Measurements from ENCODE around the gene MSRB2.

Gene MSRB2

DNA sequence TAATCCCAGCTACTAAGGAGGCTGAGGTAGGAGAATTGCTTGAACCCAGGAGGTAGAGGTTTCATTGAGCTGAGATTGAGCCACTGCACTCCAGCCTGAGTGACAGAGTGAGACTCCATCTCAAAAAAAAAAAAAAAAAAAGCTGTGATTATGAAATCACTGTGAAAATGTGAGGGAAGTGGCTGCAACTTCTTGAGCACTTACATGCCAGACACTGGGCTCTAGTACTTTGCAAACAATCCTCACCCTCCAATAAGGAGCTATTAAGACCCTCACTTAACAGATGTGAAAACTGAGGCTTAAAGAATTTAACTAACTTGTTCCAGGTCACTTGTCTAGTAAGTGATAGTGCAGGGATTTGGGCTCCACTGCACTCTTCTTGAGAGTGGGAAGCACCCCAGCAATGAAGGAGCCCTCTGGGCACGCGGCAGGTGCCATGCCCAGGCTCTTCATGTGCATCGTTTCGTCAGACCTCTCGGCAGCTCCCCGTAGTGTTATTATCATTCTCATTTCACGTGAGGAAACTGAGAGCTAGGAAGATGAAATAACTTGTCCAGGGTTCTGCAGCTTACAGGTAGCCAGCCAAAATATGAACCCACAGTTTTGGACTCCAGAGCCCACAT is 19.0 kb downstream of the MSRB2 start:
- no peak for DNase-seq

DNA sequence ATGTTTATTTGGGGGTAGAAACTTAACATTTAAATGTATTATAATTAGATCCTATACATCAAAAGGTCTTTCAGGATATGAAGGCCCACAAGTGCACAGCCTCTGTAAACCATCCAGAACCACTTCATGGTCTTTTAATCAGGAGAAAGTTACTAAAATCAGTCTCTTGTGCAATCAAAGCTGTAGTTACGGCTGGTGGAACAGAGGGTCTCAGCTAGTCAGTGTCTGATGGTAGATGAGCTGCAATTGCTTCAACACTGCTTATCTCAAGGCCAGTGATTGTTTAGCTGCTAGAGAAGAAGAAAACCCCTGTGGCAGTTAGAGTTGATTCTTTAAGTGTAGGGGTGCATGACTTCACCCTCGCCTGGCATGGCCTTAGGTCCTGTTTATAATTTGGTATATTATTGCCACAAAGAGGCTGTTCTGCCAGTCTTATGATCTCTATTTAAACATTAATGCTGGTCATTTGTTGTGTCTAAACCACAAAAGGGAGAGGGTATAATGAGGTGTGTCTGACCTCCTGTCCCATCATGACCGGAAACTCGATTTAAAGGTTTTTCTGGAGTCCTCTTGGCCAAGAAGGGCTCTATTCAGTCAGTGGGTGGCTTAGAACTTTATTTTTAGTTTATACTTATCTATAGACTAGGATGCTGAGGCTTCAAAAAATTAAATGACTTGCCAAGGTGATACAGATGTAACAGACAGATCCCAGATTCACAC is 21.3 kb downstream of the MSRB2 start:
- DNase-seq: no peak

DNA sequence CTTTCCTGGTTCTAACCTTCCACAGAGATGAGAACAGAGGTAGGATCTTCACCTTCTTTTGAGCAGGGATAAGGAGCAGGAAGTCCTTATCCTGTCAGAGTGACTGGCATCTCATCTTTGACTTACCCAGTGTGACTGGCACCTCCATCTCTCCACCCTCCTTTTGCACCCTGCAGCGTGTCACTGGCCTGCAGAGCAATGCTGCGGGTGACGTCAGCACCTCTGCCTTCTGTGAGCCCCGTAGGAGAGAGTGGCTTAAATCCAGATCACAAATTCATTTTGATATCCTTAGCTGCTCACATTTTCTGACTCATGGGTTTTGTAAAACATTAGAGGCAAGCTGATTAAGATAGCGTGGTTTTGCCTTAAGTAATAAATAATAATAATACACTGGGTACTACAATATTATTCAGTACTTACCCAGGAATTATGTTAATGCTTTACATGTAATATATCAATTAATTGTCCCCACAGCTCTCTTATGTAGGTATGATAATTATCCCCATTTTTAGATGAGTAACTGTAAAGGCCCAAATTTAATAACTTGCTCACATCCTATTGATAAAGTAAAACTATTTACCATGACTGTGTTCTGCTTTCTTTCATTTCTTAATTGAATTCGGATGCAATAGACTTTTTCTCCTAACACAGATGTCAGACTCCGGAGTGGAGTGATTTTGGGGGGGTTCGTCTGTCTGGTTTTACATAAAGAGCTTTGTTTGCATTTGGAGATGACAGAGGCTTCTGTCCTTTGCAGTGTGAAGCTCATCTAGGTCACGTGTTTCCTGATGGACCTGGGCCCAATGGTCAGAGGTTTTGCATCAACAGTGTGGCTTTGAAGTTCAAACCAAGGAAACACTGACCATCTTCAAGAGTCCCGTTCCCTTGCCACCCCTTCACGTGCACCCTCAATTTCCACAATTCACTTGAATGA is 24.9 kb downstream of the MSRB2 start:
- no peak for DNase-seq

DNA sequence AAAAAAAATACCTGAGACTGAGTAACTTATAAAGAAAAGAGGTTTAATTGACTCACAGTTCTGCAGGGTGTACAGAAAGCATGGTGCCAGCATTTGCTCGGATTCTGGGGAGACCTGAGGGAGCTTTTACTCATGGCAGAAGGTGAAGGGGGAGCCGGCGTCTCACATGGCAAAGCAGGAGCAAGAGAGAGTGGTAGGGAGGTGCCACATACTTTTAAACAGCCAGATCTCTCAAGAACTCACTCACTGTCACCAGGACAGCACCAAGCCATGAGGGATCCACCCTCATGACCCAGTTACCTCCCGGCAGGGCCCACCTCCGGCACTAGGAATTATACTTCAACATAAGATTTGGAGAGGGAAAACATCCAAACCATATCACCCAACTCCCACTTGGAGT is 25.8 kb downstream of the MSRB2 start:
- no peak for DNase-seq

DNA sequence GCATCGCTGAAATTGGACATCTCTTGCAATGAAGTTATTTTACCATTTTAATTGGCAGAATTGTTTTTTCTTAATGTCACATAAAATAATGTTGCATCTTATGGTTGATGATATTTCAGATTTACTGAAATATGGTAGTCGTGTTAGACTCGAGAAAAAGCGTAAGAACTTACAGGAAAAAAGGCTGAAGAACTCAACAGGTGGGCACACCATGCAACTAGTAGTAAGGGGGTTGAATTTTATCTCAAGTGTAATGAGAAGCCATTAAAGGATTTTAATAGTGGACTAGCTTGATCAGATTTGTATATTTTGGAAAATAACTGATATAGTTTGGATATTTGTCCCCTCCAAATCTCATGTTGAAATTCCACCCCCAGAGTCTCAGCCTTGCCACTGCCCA is 41.1 kb downstream of the MSRB2 start:
- DNase-seq: no peak

DNA sequence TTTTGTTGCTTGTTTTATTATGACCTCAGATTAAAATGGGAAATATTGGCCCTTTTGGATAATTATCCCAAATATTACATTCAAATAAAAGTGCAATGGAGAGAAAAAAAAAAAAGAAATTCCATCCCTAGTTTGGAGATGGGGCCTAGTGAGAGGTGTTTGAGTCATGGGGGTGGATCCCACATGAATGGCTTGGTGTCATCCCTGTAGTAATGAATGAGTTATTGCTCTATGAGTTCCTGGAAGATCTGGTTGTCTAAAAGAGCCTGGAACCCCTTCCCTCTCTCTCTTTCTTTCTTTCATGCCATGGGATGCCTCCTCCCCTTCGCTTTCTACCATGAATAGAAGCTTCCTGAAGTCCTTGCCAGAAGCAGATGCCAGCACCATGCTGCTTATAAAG is 44.3 kb downstream of the MSRB2 start:
- DNase-seq: no peak

DNA sequence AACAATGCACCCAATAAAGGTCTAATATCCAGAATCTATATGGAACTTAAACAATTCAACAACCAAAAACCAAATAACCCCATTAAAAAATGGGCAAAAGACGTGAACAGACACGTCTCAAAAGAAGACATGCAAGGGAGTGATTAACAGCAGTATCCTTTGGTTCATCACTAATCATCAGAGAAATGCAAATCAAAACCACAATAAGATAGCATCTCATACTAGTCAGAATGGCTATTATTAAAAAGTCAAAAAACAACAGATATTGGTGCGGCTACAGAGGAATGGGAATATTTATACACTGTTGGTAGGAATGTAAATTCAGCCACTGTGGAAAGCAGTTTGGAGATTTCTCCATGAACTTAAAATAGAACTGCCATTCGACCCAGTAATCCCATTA is 46.6 kb downstream of the MSRB2 start:
- DNase-seq: no peak

DNA sequence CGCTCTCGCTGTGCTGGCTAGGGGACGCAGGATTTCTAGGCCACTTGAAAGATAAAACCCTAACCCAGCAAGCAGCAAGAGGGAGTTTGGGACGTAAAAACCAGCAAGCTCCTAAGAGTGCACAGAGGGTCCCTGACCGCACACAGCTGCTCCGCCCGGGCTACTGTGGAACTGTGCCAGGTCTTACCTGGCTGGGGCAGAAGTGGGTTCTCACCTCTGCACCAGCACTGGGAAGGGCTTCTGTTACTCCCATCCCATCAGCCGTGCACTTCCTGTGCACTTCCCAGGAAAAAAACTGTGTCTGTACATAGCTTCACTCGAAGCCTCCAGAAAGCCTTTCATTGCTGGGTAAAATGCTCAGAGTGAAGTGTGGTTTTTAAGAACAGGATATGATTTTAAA is 50.9 kb downstream of the MSRB2 start:
- DNase-seq: no peak

DNA sequence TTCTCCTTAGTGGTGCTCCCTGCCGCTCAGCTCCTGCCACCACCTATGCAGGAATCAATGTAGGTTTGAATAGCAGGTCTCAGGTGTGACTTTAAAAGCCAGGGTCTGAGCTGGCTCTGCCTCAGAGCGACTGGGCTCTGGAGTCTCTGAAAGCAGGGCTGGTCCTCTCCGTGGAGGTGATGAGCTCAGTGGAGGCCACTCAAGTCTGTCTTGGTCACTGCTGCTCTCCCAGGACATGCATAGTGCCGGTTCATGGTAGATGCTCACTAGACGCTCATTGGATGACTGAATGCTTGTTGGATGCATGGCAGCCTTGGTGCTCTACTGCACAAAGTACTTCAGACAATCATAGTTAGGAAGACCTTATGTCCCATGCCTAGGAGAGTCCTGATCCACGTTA is 51.7 kb downstream of the MSRB2 start:
- no peak for DNase-seq

DNA sequence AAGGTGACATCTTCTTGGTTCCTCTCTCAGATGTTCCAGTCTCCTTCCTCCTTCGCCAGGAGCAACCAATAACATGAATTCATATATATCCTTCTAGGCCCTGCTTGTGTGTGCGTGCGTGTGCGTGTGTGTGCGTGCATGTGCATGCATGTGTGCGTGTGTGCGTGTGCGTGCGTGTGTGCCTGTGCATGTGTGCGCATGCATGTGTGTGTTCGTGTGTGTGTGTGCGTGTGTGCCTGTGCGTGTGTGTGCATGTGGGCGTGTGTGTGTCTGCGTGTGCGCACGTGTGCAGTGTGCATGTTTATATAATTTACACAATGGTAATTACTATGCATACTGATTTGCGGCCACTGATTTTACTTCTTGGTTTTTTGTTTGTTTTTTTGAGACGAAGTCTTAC is 52.8 kb downstream of the MSRB2 start:
- DNase-seq: no peak

DNA sequence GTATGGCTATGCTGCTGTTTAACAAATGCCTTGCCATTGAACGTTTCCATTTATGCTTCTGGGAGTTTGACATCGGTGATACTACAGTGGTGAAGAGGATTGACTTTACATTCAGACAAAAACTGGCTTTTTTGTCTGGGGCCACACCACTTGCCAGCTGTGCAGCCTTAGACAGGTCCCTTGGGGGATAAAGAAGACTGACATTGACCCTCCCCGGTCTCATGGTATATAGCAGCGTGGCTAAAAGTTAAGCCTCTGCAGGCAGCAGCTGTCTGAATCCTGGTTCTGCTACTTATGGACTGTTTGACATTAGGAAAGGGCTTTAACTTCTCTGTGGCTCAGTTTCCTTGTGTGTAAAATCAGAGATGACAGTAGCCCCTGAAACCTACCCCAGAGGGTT is 54.7 kb downstream of the MSRB2 start:
- DNase-seq: no peak

DNA sequence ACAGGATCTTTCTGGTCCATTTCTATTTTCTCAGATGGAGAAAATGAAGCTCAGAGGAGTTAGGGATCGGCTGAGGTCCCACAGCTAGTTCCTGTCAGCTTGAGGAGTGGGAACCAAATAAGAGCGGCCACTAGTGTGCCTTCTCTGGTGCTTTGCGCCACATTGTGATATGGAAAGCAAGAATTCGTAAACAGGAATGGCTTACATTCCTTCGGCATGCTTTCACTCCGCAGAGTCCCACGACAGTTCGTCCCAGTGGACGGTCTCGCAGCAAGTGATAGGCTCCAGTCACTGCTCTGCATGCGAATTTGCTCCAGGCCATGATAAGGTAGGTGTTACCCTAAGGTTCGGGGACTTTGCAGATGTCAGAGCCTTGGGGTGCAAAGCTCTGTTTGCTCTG is 55.2 kb downstream of the MSRB2 start:
- no peak for DNase-seq

DNA sequence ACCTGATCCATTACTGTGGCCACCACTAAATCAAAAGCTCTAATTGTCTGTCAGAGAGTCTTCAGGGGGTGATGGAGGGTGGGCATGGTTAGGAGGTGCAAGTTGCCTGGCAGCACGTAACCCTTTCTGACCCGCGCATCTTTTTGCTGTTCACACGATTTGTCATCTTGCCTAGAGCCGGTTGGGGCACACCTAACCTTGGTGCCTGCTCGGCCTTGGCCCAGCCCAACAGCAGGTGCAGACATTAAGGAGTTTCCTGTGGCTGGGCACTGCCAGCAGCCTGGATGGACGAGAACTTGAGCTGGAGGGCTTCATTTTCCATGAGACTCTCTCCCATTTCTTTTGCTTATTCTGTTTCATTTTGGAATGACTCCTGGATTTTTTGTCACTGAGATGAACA is 55.7 kb downstream of the MSRB2 start:
- no peak for DNase-seq

DNA sequence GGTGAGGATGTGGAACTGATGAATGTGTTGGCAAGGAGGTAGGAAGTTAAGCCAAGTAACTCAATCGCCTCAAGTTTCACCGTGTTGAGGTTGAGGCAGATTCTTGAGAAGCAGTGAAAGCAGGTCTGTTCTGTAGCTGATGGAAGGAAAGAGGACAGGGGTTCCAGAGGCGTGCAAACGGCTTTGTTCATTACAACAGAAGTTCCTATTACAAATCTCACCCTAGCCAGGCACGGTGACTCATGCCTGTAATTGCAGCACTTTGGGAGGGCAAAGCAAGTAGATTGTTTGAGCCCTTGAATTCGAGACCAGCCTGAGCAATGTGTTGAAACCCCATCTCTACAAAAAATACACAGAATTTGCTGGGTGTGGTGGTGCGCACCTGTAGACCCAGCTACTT is 59.8 kb downstream of the MSRB2 start:
- no peak for DNase-seq

DNA sequence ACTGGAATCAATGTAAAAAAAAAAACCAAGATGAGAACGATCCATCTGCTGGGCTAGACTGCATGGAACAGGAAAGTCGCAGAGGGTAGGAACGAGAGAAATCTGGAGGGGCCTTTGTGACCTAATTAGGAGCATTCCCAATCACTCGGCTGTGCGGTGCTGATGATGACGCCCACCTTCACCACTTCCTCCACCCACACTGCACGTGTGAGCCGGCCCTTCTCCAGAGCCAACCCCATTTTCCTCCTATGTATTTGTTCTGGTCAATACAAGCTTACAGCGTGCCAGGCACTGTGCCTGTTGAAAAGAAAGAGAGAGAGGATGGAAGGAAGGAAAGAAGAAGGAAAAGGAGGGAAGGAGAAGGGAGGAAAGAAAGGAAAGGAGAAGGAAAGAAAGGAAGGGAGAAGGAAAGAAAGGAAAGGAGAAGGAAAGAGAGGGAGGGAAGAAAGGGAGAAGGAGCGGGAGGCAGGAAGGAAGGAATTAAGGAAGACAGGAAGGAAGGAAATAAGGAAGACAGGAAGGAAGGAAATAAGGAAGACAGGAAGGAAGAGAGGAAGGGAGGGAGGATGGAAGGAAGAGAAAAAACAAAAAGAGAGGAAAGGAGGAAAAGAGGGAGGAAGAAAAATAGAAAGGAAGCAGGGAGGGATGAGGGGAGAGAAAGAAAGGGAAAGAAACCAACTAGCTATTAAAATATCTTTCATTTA is 61.2 kb downstream of the MSRB2 start:
- DNase-seq: no peak

DNA sequence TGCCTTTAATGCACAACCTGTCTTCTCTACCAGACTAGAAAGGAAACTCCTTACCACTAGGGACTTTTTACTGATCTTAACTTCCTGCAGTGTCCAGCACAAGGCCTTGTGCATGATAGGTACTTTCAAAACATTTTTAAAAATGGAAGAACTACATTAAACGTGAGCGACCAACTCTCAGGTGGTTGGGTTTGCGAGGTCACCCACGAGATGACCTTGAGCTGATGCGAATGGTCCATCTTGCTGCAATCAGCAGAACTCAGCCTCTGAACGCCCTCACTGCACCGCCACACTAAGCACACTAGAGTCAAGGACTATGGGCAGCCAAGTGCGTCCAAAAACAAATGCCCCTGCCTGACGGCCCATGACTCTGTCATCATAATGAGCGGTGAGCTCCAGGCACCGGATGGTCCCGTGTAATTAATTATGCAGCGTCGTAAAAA is 61.9 kb downstream of the MSRB2 start:
- no peak for DNase-seq

DNA sequence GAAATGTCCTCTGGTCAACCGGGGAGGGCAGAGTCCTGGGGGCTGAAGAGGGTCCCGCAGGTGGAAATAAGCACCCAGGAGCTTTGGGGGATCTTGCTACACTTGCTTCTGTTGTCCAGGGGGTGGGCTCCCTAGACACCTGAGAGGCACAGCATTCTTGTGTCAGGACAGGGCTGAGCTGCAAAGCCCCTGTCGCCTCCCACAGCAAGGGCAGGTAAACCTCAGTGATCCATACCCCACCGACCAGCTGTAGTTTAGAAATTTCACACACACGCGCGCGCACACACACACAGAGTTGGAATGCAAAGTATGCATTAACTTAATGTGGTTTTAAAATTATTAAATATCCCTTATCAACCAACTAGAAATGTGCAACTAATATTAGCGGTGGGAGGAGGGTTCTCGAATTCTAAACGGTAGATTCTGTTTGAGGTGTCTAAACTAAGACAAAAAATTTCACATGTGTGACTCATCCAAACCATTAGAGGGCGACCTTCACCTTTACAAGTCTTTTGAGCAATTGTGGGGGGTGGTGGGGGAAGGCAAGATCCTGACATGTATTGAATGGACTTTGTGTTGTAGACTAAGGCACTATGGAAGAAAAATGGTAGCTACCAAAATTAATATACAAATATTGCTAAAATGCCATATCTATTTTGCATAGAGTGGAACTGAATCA is 62.5 kb downstream of the MSRB2 start:
- no peak for DNase-seq

DNA sequence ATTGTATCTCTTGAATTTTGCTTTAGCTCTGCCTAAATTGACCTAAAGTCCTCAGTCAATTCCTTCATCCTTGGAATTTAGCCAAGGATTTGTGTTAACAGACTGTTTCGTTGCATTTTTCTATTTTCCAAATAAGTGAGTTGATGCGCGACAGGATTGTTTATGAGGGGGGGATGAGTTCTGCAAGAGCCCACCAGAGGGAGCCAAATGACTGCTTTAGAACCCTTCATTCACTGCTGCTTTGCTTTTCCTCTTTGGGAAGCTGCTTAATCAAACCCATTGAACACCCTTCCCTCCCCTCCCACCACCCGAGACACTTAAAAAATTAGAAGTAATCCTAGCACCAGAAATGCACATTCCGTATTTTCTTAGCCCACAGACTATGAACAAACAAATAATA is 63.0 kb downstream of the MSRB2 start:
- no peak for DNase-seq

DNA sequence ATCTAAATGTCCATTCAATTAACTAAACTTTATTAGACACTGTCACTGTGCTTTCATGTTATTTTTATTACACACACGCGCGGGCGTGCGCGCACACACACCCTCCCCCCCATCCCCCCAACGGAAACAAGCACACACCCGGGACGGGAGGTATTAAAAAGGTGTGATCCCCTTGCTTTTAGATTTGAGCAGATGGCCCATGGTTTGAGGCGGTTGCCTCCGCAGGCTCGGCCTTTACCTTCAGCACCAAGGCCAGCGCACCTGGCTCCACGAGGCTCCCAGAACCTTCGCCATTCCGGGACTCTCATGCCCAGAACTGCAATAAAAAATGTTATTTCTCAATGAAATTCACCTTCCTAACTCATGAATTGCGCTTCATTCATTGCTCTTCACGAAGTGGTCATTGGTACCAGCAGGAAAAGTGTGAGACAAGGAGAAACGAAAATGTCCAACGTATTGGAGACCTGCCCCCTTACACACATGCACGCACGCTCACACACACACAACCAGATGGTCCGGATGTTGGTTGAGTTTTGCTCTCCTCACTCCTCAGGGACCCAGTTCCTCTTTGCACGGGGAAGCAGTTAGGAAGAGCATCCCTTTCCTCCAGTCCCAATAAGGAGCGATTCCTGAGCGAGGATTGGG is 76.0 kb downstream of the MSRB2 start:
- no peak for DNase-seq

Data from activated gamma-delta T cell (primary cell).